Measurements from ENCODE around the gene TRMT1.

TRMT1 gene

DNA sequence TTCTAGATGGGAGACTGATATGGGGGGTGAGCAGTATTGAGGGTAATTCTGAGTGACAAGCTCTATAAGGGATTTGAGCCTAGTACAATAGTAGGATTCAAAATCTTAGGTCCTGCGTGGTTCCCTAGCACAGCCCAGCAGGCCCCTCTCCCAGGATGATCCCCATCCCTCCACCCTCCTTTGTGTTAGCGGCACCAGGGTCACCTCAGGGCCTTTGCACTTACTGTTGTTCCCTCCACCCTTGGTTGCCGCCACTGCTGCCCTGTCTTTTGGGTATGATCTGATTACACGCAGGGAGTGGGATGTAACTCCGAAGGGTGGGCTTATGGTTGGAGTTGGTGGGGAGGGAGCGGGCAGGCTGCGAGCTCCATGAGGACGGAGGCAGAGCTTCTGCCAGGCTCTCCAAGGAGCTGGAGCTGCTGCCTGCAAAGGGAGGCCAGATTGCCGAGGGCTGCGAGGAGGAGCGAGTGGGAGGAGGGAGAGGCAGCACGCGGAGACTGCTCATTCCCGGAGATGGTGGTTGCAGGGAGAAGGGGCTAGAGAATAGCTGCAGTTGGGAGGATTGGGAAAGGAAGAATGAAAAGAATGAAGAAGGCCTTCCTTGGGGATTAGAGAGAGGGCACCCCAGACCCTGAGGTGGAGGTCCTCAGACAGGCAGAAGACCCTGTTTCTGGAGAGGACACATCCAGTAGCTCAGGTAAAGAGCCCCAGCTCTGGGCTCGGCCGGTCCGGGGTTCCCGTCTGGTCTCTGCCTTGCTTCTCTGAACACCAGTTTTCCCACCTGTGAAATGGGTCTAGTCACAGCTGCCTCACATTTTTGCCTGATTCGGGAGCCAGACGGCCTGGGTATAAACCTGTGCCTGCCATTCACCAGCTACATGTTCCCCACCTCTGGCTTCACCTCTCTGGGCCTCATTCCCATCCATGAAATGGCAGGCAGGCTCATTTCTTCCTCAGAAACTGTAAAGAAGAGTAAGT, 6.7 kb upstream of the TRMT1 start:
- DNase-seq = no peak

DNA sequence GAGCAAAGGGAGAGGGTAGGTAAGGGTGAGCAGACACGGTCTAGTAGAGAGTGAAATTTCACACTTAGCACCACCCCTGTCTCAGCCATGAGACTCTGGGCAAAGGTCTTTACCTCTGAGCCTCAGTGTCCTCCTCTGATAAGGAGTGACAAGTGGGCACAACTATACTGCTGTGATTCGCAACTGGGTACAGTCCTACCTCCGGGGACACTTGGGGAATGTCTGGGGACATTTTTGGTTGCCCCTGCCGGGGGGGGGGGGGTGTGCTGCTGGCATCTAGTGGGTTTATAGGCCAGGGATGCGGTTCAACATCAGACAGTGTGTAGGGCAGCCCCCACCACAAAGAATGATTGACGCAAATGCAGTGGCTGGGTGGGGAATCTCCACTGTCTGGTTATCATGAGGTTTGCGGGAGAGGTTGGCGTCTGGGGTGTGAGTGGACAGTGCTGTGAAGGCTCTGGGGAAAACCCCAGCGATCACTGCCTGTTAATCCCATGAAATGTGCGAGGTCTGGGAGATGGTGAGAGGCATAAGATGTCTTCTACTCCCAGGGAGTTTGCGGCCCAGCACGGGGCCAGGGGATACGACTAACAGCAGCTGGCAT, 5.8 kb upstream of the TRMT1 start:
- DNase-seq = no peak

DNA sequence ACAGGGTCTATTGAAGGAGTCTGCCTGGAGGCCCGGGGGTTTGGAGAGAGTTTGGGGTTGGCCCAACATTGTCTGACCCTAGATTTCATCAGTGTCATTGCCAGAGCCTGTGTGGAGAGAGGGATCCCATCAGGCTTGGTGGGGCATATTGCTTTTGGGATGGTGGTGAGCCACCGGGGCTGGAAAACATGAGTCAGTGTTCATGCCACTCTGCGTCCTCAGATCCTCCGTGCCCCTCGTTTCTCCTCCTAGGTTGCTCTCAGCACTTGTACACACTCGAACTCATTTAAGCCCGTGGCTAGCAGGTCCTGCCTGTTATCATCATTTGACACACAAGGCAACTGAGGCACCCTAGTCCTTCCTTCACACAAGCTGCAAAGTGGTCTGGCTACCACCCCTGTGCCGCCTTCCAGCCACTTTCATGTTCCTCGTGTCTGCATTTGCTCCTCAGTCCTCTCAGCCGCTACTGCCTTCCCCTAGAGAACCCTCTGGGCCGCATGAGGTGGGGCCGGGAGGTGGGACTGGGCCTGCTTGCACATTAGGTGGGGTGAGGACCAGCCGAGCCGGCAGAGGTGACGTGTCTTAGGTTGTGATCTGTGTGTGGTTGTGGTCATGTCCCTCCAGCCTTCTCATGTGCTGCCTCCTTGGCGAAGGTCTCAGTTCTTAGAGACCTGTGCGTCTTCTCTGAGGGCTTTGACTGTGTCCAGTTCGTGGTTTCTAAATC, 5.2 kb upstream of the TRMT1 start:
- no peak for DNase-seq

- DNase-seq = no peak
Measured at GRCh38 chr19:13120817-13121216, 4.3 kb upstream of the TRMT1 start.

- DNase-seq = no peak
Measured at GRCh38 chr19:13120031-13120430, 3.5 kb upstream of the TRMT1 start.

GRCh38 chr19:13119627-13120026, 3.1 kb upstream of the TRMT1 start:
- DNase-seq = no peak

- DNase-seq = peak; percentile 49
Measured at GRCh38 chr19:13118424-13119193, 2.1 kb upstream of the TRMT1 start.

GRCh38 chr19:13117772-13118423, 1.4 kb upstream of the TRMT1 start, which contains the start of gene NACC1:
Gene NACC1, plus strand, starts transcription at chr19:13118264. Its CDS starts 16,944 bp downstream, at chr19:13135208.
- DNase-seq = peak; percentile 91

DNA sequence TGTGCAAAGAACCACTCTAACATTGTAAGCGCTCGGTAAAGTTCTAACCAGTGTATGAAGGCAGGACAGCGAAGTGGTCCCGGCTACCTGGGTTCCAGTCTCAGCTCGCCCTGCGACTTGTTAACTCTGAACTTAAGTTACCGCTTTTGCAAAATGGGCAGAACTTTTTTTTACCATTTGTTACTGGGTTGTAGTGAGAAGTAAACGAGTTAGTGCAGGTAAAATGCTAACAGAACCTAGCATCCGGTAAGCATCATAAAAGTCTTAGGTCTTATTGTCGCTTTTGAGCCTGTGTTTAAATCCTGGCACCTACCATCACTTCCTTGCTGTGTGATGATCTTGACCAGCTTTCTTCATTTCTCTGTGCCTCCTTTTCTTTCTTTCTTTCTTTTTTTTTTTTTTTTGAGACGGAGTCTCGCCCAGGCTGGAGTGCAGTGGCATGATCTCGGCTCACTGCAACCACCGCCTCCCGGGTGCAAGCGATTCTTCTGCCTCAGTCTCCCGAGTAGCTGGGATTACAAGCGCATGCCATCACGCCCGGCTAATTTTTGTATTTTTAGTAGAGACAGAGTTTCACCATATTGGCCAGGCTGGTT, 734 bp upstream of the TRMT1 start:
- no peak for DNase-seq

GRCh38 chr19:13115936-13116281, 631 bp downstream of the TRMT1 start:
- DNase-seq = no peak

- DNase-seq = no peak
Measured at GRCh38 chr19:13112555-13112954, 4.0 kb downstream of the TRMT1 start.

DNA sequence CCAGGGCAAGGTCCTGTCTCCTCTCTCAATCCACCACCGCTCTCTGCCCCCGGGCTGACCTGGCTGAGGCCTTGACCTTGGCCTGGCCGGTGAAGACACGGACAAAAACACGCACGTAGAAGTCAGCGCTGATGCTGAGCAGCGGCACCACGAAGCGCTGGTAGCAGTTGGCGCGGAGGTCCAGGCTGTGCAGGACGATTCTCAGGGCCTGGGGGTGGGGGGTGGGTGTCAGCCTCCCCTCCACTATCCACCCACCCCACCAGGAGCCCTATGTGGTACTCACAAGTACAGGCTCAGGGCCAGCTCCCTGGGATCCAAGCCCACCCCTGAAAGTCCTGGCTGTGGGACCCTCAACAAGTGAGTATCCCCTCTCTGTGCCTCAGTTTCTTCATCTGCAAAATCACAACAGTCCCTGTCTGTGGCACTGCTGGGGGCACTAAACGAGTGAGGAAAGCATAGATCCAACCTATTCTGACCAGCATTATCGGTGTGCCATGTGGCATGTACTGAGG, 6.4 kb downstream of the TRMT1 start:
- no peak for DNase-seq

DNA sequence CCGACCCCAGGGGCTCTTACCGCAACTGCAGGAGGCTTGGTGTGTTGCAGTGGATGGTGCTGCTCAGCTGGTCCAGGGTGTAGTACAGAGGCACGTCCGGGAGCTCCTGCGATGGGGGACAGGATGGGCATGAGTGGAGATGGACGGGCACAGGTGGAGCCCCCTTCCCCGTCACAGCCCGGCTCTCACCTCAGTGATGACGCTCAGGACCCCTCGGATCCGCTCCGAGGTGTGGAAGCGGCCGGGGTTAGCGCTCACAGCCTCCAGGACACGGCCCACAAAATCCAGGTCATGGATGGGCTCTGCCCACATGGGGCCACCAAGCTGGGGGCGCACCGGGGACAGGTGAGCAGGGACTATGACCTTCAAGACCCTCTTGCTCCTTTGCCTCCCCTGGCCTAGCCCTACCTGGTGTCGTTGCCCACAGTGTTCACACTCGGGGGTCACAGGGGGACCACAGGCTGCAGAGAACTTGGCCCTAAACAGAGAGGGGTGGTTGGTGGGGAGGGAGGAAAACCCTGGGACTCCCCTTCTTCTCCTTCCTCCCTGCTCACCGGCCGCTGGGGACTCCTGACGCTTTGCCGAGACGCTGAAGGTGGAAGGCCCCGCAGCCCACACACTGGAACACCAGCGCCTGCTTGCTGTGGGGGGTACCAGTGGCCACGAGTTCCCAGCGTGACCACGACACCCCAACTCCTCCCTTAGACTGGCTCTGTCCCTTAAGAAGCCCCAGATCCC, 7.0 kb downstream of the TRMT1 start:
- DNase-seq = no peak

DNA sequence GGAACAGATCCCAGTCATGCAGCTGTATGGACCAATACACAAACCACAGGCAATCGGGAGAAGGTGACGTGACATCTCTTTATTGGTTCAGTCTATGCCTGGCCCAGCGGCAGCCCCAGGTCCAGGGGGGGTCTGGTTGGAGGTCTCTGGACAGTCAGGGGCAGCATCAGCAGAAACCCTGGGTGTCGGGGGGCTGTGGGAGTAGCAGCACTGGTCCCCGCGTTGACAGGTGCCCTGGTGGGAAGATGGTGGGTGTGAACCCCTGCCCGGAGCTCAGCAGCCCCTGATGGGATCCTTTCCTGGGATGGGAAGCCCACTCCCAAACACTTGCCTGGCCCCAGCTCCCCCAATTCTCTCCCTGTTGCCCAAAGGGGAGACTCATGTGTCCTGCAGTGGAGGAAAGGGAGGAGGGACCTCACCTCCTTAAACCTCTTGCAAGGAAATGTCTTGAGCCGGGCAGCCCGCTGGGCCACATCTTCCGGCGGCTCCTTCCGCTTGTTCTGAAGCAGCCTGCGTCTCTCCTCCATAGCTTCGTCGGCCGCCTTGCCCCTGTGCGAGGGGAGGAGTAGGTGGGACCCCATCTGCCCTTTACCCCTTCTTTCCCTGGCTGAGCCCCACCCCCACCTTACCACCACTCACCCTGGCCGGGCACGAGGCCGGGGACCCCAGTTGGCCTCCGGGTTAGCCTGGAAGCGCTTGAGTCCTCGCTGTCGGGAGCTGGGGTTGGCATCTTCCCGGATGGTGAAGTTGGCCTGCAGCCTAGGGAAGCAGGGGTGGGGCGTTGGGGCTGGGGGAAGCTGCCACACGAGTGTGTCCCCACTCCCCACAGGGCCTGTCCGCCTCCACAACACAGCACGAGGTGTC, 11.5 kb downstream of the TRMT1 start:
- DNase-seq = peak; percentile 56

DNA sequence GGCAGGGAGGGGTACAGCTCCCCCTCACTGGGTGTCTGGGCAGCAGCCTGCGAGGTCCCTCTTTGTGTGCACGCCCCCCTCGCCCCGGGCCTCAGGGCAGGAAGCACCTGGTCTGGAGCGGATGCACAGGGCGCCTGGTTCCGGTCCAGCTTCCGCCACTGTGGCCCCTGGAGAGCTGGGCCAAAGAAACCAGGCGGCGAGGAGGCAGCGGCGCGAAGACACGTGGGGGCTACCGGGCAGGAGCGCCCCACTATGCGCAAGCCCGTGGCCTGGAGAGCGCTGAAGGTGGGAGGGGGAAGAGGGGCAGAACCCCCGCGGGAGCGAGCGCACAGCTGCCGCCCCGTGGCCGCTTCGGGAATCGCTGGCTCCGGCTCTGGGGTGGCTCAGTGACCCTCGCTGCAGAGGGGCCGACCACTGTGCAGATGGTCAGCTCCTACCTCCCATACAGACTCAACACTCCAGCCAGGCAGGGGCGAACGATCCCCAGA, 12.1 kb downstream of the TRMT1 start:
- peak; percentile 76 for DNase-seq

- DNase-seq = no peak
Measured at GRCh38 chr19:13103581-13104359, 12.8 kb downstream of the TRMT1 start.

- DNase-seq = peak; percentile 56
Measured at GRCh38 chr19:13102666-13103580, 13.6 kb downstream of the TRMT1 start, which contains the start of gene LYL1. Gene LYL1, minus strand, starts transcription at chr19:13102858. Its CDS starts 1,687 bp downstream, at chr19:13101171.

GRCh38 chr19:13102416-13102665, 14.2 kb downstream of the TRMT1 start:
- peak; percentile 13 for DNase-seq

Data from CD4-positive, alpha-beta T cell treated with Interleukin-17A for 4 hours (primary cell).